GM12873 (cell line): ENCODE results near the gene TNFAIP8.

Experiments
- TF ChIP-seq, protein P1 (sequence below): IDR thresholded peaks from 2 replicates; pipeline ENCODE4 v1.5.1; 2012; ENCODE audit warnings: low read depth, mild to moderate bottlenecking, moderate library complexity, low read length, control low read depth; ENCODE audit not compliant: insufficient read depth; ENCODE audit errors: missing control alignments

Gene TNFAIP8

GRCh38 chr5:119330367-119331183 is 25.2 kb upstream of the TNFAIP8 start:
- TF ChIP-seq, protein P1, sequence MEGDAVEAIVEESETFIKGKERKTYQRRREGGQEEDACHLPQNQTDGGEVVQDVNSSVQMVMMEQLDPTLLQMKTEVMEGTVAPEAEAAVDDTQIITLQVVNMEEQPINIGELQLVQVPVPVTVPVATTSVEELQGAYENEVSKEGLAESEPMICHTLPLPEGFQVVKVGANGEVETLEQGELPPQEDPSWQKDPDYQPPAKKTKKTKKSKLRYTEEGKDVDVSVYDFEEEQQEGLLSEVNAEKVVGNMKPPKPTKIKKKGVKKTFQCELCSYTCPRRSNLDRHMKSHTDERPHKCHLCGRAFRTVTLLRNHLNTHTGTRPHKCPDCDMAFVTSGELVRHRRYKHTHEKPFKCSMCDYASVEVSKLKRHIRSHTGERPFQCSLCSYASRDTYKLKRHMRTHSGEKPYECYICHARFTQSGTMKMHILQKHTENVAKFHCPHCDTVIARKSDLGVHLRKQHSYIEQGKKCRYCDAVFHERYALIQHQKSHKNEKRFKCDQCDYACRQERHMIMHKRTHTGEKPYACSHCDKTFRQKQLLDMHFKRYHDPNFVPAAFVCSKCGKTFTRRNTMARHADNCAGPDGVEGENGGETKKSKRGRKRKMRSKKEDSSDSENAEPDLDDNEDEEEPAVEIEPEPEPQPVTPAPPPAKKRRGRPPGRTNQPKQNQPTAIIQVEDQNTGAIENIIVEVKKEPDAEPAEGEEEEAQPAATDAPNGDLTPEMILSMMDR, result no peak

DNA sequence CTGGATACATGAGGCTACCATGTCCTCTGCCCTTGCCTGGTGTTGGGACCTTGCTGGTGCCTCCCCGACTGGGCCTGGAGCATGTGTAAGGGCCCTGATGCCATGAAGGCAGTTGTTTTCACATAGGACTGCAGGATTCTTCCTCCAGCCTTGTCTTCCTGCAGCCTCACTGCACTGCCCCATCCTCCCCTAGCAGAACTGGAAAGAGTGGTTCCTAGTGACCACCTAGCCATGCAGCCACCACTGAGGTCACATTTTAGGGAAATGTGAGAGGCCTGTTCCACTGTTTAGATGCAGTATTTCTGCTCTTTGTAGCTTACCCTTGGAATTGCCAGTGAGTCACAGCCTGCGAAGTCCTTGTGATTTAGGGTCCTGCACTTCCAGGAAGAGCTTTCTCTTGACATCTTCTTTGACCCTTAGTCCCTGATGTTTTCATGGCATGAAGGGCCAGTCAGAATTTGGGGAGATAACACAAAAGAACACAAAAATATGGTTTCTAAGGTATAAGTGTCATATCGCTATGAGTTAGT is 24.2 kb upstream of the TNFAIP8 start:
- TF ChIP-seq, protein P1, result no peak

DNA sequence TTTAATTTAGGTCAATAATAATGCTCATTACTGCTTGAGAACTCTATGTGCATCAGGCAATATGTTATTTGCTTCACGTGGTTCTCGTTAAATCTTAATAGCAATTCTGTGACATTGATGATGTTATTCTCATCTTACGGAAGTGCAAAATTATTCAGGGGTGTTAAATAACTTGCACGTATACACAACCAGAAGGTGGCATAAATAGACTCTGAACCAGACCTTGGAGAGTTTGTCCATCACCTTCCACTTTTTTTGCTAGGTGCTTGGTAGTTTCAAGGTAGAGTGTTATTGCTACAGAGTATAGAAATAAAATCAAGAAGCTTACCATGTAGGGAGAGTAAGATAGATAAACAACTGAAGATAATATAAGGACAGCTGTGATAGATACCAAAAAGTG is 23.6 kb upstream of the TNFAIP8 start:
- TF ChIP-seq, protein P1, result no peak

GRCh38 chr5:119332978-119333401 is 22.8 kb upstream of the TNFAIP8 start:
- TF ChIP-seq, protein P1, result no peak

DNA sequence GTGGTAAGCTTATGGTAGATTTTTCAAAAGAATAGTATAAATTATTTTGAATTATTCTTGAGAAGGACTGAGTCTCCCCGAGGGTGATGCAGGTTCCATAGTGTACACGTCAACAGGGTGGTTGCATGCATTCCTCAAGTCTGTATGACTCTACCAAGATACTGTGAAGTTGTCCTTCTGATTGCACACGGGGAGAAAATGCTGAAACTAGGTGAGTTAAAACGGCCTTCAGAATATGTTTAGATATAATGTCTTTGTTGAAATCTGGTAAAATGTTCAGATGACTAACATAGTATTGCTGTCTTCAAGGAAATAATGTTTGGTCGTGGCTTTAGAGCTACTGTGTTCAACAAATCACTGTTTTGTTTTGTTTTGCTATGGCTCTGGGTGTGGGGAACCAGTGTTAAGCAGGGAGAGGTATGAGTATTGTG is 22.4 kb upstream of the TNFAIP8 start:
- TF ChIP-seq, protein P1, result no peak

DNA sequence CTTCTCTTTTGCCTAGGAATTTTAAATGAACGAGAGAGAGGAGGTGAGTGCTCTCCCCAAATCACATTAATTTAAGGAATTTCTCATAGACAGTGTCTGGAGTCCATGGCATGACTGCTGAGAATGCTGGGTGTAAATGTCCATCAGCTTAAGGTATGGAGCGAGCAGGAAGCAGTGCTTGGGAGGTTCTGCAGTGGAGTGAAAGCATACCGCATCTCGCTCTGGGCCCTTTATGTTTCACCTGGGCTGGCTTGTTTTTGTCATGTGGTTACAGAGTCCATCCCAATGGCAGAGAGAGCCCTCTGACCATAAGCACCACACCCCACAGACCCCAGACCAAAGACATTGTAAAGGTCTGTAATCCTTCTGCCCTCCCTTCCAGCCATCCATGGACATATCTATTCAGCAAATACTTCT is 20.6 kb upstream of the TNFAIP8 start:
- TF ChIP-seq, protein P1, result no peak

GRCh38 chr5:119336262-119336661 is 19.6 kb upstream of the TNFAIP8 start:
- TF ChIP-seq, protein P1, result peak; percentile 42
